KG1 (cell line): ENCODE measurements around the gene SPDEF.

Experiments
- DNase-seq: peaks from one replicate; lab custom pipeline; 2025; lab: John Stamatoyannopoulos, UW

Gene SPDEF

DNA sequence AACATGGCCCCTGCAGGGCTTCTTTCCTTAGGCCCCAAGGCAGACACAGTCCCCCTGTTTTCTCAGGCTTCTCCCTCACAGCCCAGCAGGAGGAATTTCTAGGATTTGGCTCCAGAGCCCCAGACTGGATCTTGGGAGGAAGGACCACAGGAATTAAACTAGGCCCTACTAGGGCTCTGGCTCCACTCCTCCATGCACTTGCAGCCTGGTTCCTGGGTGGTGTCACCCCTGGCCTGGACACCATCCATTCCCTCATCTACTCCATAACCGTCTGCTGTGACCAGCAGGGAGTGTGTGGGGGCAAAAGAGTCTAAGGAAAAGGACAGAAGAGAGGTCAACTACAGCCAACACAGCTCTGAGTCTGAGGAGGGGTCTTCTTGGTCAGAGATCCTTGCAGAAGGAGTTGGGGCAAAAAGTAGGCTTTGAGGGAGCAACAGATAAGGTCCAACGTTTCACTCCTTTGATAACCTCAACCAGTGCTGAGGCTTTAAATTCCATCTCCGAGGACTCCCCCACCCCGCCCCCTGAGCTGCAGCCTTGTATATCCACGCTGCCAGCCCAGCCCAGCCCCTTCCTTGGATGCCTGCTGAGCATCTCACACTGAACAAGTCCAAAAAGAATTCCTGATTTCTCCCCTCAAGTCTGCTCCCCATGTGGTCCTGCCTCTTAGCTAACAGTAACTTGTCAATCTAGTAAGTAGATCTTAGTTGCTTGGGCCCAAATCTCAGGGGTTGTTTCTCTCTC, 27.9 kb upstream of the SPDEF start:
- no peak for DNase-seq

DNA sequence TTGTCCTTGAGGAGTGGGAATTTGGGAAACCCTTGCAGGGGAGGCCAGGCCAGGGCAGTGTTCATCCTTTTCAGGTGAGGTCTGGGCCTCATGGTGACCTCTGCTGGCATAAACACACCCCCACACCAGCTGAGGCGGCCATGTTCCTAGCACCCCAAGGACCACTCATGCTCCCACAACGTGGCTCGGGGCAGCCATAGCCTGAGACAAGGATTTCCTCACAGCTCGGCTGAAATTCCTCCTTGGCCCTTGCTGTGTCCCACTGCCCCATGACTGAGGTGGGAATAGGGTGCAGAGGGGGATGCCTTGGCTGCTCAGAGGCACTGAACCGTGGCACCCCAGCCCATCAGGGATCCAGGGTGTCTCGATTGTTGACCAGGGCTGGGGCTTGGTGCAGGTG, 27.3 kb upstream of the SPDEF start:
- no peak for DNase-seq

- no peak for DNase-seq
Measured at GRCh38 chr6:34581561-34581920, 25.4 kb upstream of the SPDEF start.

DNA sequence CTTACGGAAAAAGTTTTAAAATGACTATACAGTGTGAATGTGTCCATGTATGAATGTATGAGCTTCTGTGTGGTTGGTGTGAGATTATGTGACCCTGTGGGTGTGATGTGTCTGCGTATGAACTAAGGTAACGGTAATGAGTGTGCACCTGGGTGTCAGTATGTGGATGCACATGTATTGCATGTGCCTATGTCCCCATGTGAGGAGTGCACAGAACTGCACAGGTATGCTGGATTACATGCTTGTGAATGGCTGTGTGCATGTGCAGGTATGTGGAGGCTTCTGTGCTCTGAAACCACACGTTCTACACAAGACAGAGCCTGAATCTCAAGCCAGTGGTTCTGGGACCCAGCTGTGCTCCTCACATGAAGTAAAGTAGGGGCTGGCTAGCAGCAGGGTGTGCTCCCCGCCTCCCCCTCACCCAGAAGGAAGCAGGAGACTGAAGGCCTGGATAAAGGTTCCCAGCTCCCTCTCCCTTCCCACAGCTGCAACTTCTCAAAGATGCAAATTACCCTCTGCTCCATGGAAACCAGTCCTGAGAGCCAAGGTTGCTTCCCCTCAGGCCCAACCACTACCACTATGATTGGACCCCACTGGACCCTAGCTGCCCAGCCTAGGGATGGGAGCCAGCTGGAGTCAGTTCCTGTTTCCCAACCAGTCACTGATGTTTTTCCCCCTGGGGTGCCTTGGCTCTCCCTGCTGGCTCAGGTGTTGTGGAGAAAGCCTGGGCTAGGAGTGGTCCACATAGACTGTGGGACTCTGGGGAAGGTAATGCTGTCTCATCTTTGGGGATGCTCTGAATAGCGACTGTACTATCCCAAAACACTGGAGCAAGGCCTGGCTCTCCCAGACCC, 24.8 kb upstream of the SPDEF start:
- DNase-seq: no peak

- no peak for DNase-seq
Measured at GRCh38 chr6:34578445-34579262, 22.5 kb upstream of the SPDEF start.

- DNase-seq: no peak
Measured at GRCh38 chr6:34576286-34576955, 20.3 kb upstream of the SPDEF start.

- no peak for DNase-seq
Measured at GRCh38 chr6:34575326-34575725, 19.2 kb upstream of the SPDEF start.

- DNase-seq: no peak
Measured at GRCh38 chr6:34574647-34575293, 18.6 kb upstream of the SPDEF start.

DNA sequence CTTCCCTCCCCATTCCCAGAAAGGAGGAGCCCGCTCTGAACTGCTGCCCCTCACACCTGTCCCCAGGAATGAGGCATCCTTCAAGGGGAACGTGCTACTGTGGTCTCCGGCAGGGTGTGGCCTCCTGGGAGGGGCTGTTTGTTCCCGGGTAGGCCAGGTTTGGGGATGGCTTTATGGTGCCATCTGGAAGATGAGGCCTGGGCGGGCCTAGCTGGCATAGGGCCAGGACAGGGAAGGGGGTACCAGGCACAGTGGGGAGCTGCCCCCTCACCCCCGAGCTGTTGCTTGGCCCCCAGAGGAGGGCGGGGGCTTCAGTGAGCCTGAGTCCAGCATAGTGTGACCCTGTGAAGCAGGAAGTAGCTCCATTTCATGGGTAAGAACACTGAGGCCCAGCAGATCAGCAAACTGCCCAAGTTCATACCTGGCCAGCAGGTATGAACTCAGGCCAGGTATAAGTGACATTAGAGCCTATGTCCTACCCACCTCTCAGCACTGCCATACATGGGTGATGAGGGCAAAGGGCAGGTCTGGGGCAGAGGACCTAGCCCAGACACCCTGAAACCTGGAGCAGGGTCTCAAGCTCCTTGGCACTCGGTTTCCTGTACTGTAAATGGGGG, 17.5 kb upstream of the SPDEF start:
- DNase-seq: no peak

- DNase-seq: no peak
Measured at GRCh38 chr6:34572585-34572984, 16.5 kb upstream of the SPDEF start.

DNA sequence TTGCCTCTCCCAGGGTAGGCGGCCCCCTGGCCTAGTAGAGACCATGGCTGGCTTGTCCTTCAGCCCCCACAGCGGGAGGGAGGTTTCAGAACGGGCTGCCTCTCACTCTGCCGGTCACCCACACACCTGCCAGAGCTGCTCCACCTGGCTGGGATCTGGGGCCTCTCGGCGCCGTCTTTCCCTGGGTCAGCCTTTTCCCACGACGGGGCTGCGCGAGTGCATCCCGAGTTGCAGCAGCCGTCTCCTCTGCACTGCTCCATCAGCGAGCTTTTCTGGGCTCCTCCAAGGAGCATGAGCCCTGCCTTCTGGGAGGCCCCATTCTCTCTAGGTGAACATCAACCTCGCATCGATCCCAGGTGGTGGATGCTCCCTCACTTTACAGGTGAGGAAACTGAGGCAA, 15.9 kb upstream of the SPDEF start:
- DNase-seq: no peak

- no peak for DNase-seq
Measured at GRCh38 chr6:34571388-34571787, 15.3 kb upstream of the SPDEF start.

- DNase-seq: no peak
Measured at GRCh38 chr6:34570066-34570833, 14.1 kb upstream of the SPDEF start.

- DNase-seq: no peak
Measured at GRCh38 chr6:34569361-34569973, 13.3 kb upstream of the SPDEF start.

DNA sequence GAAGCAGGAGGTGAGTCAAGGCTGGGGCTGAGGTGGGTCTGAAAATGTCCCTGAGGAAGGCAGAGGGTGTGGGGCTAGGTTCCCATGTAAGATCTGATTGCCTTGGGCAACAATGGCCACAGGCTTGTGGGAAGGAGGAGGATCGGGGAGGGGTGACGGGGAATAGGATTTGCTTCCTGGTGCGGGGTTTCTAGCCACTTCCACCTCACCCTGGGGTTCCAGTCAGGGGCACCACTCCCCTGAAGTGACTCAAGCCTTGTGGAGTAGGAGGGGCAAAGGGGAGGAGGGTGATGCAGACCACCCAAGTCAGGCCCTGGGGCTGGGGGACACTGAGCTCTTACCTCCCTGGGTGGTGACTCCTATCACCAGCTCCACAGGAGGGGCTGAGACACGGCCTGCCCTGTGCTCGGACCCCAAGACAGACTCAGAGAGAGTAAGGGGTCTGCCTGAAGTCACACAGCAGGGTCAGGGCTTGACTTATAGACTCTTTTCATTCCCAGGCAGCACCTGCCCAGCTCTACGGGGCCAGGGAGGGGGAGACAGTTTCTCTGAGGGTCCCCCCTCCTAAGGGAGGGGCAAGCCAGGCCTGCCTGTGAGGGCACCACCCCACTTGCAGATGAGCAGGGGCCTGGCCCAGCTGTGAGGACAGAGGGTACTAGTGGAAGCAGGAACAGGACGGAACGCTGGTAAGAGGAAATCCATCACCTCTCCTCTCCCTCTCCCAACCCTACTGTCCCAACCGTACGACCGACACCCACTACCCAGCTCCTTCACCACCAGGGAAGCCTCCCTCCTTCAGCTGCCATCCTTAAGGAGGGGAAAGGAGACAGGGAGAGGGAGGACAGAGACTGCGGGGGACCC, 12.4 kb upstream of the SPDEF start:
- DNase-seq: no peak

DNA sequence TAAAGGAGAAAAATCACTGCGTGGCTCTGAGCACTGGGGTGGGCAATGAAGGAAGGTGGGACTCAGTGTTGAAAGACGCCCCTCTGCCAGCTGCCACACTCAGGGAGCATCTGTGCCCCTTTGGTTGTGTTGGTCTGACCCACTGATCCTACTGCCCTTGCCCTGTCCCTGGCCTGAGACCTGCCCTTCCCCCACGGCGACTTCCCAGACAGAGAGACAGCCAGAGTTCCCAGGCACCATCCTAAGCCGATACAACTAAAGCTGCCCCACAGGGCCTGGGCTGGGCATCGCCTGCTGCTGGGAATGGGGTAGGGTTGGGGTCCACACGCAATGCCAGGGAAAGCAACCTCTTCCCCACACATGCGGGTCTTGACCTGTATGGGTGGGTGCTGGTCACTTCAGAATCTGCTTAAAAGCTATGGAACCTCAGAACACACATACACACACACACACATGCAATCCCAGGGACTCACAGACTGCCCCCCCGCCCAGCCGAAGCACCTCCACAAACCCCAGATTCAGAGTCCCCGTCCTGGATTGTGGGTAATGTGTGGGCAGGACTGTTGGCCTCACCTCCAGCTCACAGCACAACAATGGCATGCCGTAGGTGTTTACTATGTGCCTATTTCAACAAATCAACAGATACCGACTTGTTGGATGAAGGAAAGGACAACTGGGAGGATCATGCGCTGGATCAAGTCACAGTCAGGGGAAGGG, 10.9 kb upstream of the SPDEF start:
- no peak for DNase-seq

- DNase-seq: no peak
Measured at GRCh38 chr6:34565722-34566137, 9.6 kb upstream of the SPDEF start.

- no peak for DNase-seq
Measured at GRCh38 chr6:34564181-34564580, 8.1 kb upstream of the SPDEF start.
